OCI-LY7 (cell line): ENCODE data around the gene MSL3. TPM values are rescaled to one million over a fixed set of nuclear protein-coding genes. Genes with fewer than 3 reads are reported as not detected.

Experiments
- BruUV-seq: library from RNA; stranded (reverse); fragments of 400-500 nt; replicated peaks from 2 replicates; lab custom pipeline; 2021; lab: Mats Ljungman, UMichigan
- CTCF ChIA-PET: fragments of 300-600 bp; sonication (Branson Sonifier 250); formaldehyde crosslinking; loops from one replicate; lab custom pipeline; 2022; ENCODE audit warnings: antibody characterized with exemption; ENCODE audit not compliant: unreplicated experiment; lab: Charles Lee
- POLR2A ChIA-PET: fragments of 300-600 bp; sonication (Branson Sonifier 250); formaldehyde crosslinking; loops from one replicate; lab custom pipeline; 2022; ENCODE audit warnings: antibody characterized with exemption; lab: Charles Lee
- DNase-seq: peaks from one replicate; pipeline ENCODE4 v3.0.0-alpha.2; 2015; ENCODE audit warnings: low spot score
- H2AFZ ChIP-seq: fragments of 200-600 bp; sonication (generic), shearing (Covaris generic); 2 replicates; pipeline ENCODE4 v1.6.1; 2014; ENCODE audit warnings: mild to moderate bottlenecking, antibody characterized with exemption, low read length, moderate library complexity
- H3K27ac ChIP-seq: fragments of 200-600 bp; sonication (generic); 2 replicates; pipeline ENCODE4 v1.5.1; 2014; ENCODE audit warnings: mixed run types, low read depth, mild to moderate bottlenecking, moderate library complexity, low read length, inconsistent platforms; ENCODE audit not compliant: poor library complexity, severe bottlenecking
- H3K36me3 ChIP-seq: fragments of 200-600 bp; sonication (generic); 2 replicates; pipeline ENCODE4 v1.6.1; 2014; ENCODE audit warnings: mild to moderate bottlenecking, antibody characterized with exemption, low read length, moderate library complexity, mixed read lengths; ENCODE audit not compliant: insufficient read depth
- H3K4me1 ChIP-seq: fragments of 200-600 bp; sonication (generic); 2 replicates; pipeline ENCODE4 v1.5.1; 2014; ENCODE audit warnings: mild to moderate bottlenecking, low read length; ENCODE audit not compliant: insufficient read depth, poor library complexity, severe bottlenecking
- H3K4me2 ChIP-seq: fragments of 200-600 bp; sonication (generic); 2 replicates; pipeline ENCODE4 v1.6.1; 2014; ENCODE audit warnings: mild to moderate bottlenecking, low read length
- H3K4me3 ChIP-seq: fragments of 200-600 bp; sonication (generic); 2 replicates; pipeline ENCODE4 v1.5.1; 2014; ENCODE audit warnings: mild to moderate bottlenecking, low read depth, low read length; ENCODE audit not compliant: poor library complexity, severe bottlenecking
- H3K79me2 ChIP-seq: fragments of 200-600 bp; sonication (generic); 2 replicates; pipeline ENCODE4 v1.6.1; 2016; ENCODE audit warnings: low read depth, mild to moderate bottlenecking, low read length, moderate library complexity, mixed read lengths; ENCODE audit not compliant: insufficient read depth
- H3K9me2 ChIP-seq: fragments of 200-600 bp; sonication (generic); 2 replicates; pipeline ENCODE4 v1.6.1; 2016; ENCODE audit warnings: mild to moderate bottlenecking, low read length, mixed read lengths; ENCODE audit not compliant: insufficient read depth
- H3K9me3 ChIP-seq: fragments of 200-600 bp; sonication (generic); 2 replicates; pipeline ENCODE4 v1.6.1; 2014; ENCODE audit warnings: mild to moderate bottlenecking, mixed run types, low read length, mixed read lengths
- H4K20me1 ChIP-seq: fragments of 200-600 bp; sonication (generic); 2 replicates; pipeline ENCODE4 v1.6.1; 2014; ENCODE audit warnings: mild to moderate bottlenecking, antibody characterized with exemption, low read length, moderate library complexity, mixed read lengths; ENCODE audit not compliant: insufficient read depth
- EZH2phosphoT487 ChIP-seq: fragments of 200-600 bp; sonication (generic); IDR thresholded peaks from 2 replicates; pipeline ENCODE4 v1.6.1; 2018; ENCODE audit warnings: low read depth, borderline replicate concordance, mild to moderate bottlenecking, mixed run types, antibody characterized with exemption, low read length, moderate library complexity, mixed read lengths
- intact Hi-C: fragments of 100-400 bp; cut with micrococcal nuclease; formaldehyde crosslinking; loops from one replicate; pipeline ENCODE4 v1.10.0; 2022; ENCODE audit not compliant: unreplicated experiment
- total RNA-seq, 2 experiments: library from RNA; depleted of rRNA in 1 of 2; stranded (reverse); fragments of >200 nt in 1 of 2; shearing (Covaris generic) in 1 of 2; gene quantifications; 2 replicates each; pipeline ENCODE4 v1.2.3, GENCODE V29; 2014 to 2022
- TF ChIP-seq, protein P1 (sequence below): fragments of 200-600 bp; sonication (generic); conservative IDR thresholded peaks from 2 replicates; pipeline ENCODE4 v1.5.1; 2014; ENCODE audit warnings: mild to moderate bottlenecking, antibody characterized with exemption, low read length, moderate library complexity, mixed read lengths

Gene MSL3
- total RNA-seq, 2 experiments from 2014 or later = 40.7 to 42.5 TPM

- ChIA-PET CTCF (no interaction called here), POLR2A (interaction anchor here (0.7 kb wide), 1 partner anchor 19 kb away, joined by 3 read pairs; no protein-coding TSS in a partner anchor)
- Histone ChIP-seq H3K27ac (no peak overlapping the region), H3K79me2 (no peaks in the 10 kb centered on the region), H4K20me1 (no peaks in the 10 kb centered on the region), H3K9me3 (no peaks in the 10 kb centered on the region), H2AFZ (no peak overlapping the region), H3K4me1 (no peaks in the 10 kb centered on the region), H3K4me3 (no peak overlapping the region), H3K36me3 (no peaks in the 10 kb centered on the region), H3K4me2 (no peak overlapping the region), H3K9me2 (no peaks in the 10 kb centered on the region)
- TF ChIP-seq, protein P1, sequence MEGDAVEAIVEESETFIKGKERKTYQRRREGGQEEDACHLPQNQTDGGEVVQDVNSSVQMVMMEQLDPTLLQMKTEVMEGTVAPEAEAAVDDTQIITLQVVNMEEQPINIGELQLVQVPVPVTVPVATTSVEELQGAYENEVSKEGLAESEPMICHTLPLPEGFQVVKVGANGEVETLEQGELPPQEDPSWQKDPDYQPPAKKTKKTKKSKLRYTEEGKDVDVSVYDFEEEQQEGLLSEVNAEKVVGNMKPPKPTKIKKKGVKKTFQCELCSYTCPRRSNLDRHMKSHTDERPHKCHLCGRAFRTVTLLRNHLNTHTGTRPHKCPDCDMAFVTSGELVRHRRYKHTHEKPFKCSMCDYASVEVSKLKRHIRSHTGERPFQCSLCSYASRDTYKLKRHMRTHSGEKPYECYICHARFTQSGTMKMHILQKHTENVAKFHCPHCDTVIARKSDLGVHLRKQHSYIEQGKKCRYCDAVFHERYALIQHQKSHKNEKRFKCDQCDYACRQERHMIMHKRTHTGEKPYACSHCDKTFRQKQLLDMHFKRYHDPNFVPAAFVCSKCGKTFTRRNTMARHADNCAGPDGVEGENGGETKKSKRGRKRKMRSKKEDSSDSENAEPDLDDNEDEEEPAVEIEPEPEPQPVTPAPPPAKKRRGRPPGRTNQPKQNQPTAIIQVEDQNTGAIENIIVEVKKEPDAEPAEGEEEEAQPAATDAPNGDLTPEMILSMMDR = no peak
- no peak for TF ChIP-seq EZH2phosphoT487
- DNase-seq = no peak
- intact Hi-C loops = no loop called here
- no TSS peak for BruUV-seq
These were observed 17.2 kb upstream of the MSL3 start for GRCh38 chrX:11740794-11741193.

DNA sequence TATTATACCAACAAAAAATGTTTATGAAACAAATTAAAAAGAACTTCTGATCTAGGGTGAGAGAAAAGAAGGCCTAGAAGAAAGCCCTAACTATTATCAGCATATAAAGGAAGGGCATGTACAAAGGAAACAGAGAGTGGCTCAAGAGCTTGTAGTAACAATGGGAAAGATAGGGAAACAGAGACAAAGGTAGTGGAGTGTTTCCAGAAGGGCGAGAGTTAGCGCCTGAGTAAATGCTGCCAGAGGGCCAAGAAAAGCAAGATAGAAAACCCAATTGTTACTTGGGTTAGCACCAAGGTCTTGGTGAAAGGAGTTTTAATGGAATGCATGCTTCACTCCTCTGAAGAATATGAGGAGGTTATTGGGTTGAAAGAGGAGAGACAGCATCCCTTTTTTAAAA lies 16.5 kb upstream of the MSL3 start:
- Histone ChIP-seq H3K9me2 (no peaks in the 10 kb centered on the region), H3K9me3 (no peaks in the 10 kb centered on the region), H3K27ac (no peak overlapping the region), H2AFZ (no peak overlapping the region), H3K79me2 (no peaks in the 10 kb centered on the region), H4K20me1 (no peaks in the 10 kb centered on the region), H3K36me3 (no peaks in the 10 kb centered on the region), H3K4me3 (no peak overlapping the region), H3K4me1 (no peaks in the 10 kb centered on the region), H3K4me2 (no peak overlapping the region)
- DNase-seq = no peak
- CTCF ChIA-PET = no interaction called here
- TF ChIP-seq EZH2phosphoT487 = no peak
- TF ChIP-seq, protein P1 = no peak
- POLR2A ChIA-PET = no interaction called here
- BruUV-seq = no TSS peak
- intact Hi-C loops = no loop called here

DNA sequence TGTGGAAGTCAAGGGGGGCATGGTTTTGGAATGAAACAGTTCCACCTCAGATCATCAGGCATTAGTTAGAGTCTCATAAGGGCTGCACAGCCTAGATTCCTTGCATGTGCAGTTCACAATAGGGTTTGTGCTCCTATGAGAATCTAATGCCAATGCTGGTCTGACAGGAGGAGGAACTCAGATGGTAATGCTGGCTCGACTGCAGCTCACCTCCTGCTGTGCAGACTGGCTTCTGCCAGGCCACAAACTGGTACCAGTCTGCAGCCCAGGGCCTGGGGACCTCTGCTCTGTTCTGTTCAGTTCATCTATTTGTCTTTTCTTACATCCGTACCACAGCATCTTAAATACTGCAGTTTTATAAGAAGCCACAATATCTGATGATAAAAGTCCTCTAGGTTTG lies 12.2 kb upstream of the MSL3 start:
- no TSS peak for BruUV-seq
- Histone ChIP-seq H3K4me3 (no peak overlapping the region), H3K27ac (no peak overlapping the region), H3K9me2 (no peaks in the 10 kb centered on the region), H2AFZ (no peak overlapping the region), H3K9me3 (no peaks in the 10 kb centered on the region), H3K36me3 (no peaks in the 10 kb centered on the region), H3K79me2 (no peaks in the 10 kb centered on the region), H3K4me2 (no peak overlapping the region), H4K20me1 (no peaks in the 10 kb centered on the region), H3K4me1 (no peaks in the 10 kb centered on the region)
- no peak for DNase-seq
- TF ChIP-seq, protein P1 = no peak
- no peak for TF ChIP-seq EZH2phosphoT487
- CTCF ChIA-PET = no interaction called here
- intact Hi-C loops = no loop called here
- POLR2A ChIA-PET = no interaction called here
